Smooth muscle cell (in vitro differentiated cells): Measurements from ENCODE around the gene AFAP1L2. TPM values are rescaled to one million over a fixed set of nuclear protein-coding genes. Genes with fewer than 3 reads are reported as not detected.

Experiments used
- DNase-seq: peaks from one replicate; lab custom pipeline; 2025; ENCODE audit not compliant: unreplicated experiment; lab: John Stamatoyannopoulos, UW
- H2AFZ ChIP-seq: fragments of 200-600 bp; sonication (generic); 2 replicates; pipeline ENCODE4 v1.6.0; 2016; ENCODE audit warnings: antibody characterized with exemption, low read depth, mild to moderate bottlenecking
- H3F3A ChIP-seq: fragments of 200-600 bp; sonication (generic); 2 replicates; pipeline ENCODE4 v1.6.0; 2017; ENCODE audit warnings: antibody characterized with exemption, low read depth
- H3K27ac ChIP-seq: fragments of 200-600 bp; sonication (generic); 2 replicates; pipeline ENCODE4 v1.5.1; 2016; ENCODE audit warnings: low read depth, mild to moderate bottlenecking
- H3K27me3 ChIP-seq: fragments of 200-600 bp; sonication (generic); 2 replicates; pipeline ENCODE4 v1.6.1; 2016; ENCODE audit warnings: low read depth, mild to moderate bottlenecking
- H3K36me3 ChIP-seq: fragments of 200-600 bp; sonication (generic); 2 replicates; pipeline ENCODE4 v1.5.1; 2016; ENCODE audit warnings: low read depth
- H3K4me1 ChIP-seq: fragments of 200-600 bp; sonication (generic); 2 replicates; pipeline ENCODE4 v1.5.1; 2016; ENCODE audit warnings: low read depth
- H3K4me2 ChIP-seq: fragments of 200-600 bp; sonication (generic); 2 replicates; pipeline ENCODE4 v1.6.0; 2016; ENCODE audit warnings: mild to moderate bottlenecking
- H3K4me3 ChIP-seq: fragments of 200-600 bp; sonication (generic); 2 replicates; pipeline ENCODE4 v1.5.1; 2016; ENCODE audit warnings: mild to moderate bottlenecking
- H3K79me2 ChIP-seq: fragments of 200-600 bp; sonication (generic); 2 replicates; pipeline ENCODE4 v1.6.0; 2016; ENCODE audit warnings: low read depth, mild to moderate bottlenecking
- H3K9ac ChIP-seq: fragments of 200-600 bp; sonication (generic); 2 replicates; pipeline ENCODE4 v1.6.0; 2016; ENCODE audit warnings: low read depth
- H3K9me3 ChIP-seq: fragments of 200-600 bp; sonication (generic); replicated peaks from 2 replicates; pipeline ENCODE4 v1.5.1; 2016; ENCODE audit warnings: low read depth
- H4K20me1 ChIP-seq: fragments of 200-600 bp; sonication (generic); 2 replicates; pipeline ENCODE4 v1.6.0; 2016; ENCODE audit warnings: low read depth
- CTCF ChIP-seq: fragments of 200-600 bp; sonication (generic); IDR thresholded peaks from 2 replicates; pipeline ENCODE4 v1.5.1; 2017; ENCODE audit warnings: borderline replicate concordance, mild to moderate bottlenecking, antibody characterized with exemption; ENCODE audit not compliant: insufficient read depth, poor library complexity, severe bottlenecking
- WGBS: methylation state at CpG from one replicate; pipeline ENCODE4 v1.1.7; 2016; ENCODE audit warnings: low lambda C conversion rate; 5-methylcytosine and 5-hydroxymethylcytosine counted together
- polyA plus RNA-seq: library from polyadenylated mRNA; unstranded; fragments of >200 nt; fragmentation: Nextera tagmentation; extraction: Ambion mirVana; gene quantifications from 2 replicates; pipeline ENCODE4 v1.2.1, GENCODE V29; 2016
- total RNA-seq: library from RNA; depleted of rRNA; stranded (reverse); fragments of >200 nt; gene quantifications from 2 replicates; pipeline ENCODE4 v1.2.3, GENCODE V29; 2014

Gene AFAP1L2
- total and polyA plus RNA-seq, 2 experiments from 2014 or later: 43.3 to 47.2 TPM

- Histone ChIP-seq H3K4me3 (peak overlapping the region; percentile 62), H3K36me3 (no peaks in the 10 kb centered on the region), H3K27me3 (no peaks in the 10 kb centered on the region), H3K4me2 (peak overlapping the region; percentile 93), H3K27ac (peak overlapping the region; percentile 83), H2AFZ (peak overlapping the region; percentile 87), H4K20me1 (peaks cover 10% of the 10 kb centered on the region), H3K4me1 (peaks cover 28% of the 10 kb centered on the region), H3K79me2 (peaks cover 21% of the 10 kb centered on the region), H3K9ac (peak overlapping the region; percentile 86), H3K9me3 (no peaks in the 10 kb centered on the region), H3F3A (peaks cover 30% of the 10 kb centered on the region)
- no peak for TF ChIP-seq CTCF
- no peak for DNase-seq
- WGBS: under 1% methylated on average over 17 of the region's 17 CpGs
These were observed 1.3 kb downstream of the AFAP1L2 start for GRCh38 chr10:114402871-114403540.

GRCh38 chr10:114402233-114402632 is 2.1 kb downstream of the AFAP1L2 start:
- Histone ChIP-seq H3K9ac (peak overlapping the region; percentile 86), H4K20me1 (peaks cover 18% of the 10 kb centered on the region), H3K27me3 (no peaks in the 10 kb centered on the region), H3K79me2 (peaks cover 21% of the 10 kb centered on the region), H3F3A (peaks cover 30% of the 10 kb centered on the region), H2AFZ (no peak overlapping the region), H3K4me2 (peak overlapping the region; percentile 93), H3K4me3 (peak overlapping the region; percentile 62), H3K4me1 (peaks cover 31% of the 10 kb centered on the region), H3K9me3 (no peaks in the 10 kb centered on the region), H3K36me3 (no peaks in the 10 kb centered on the region), H3K27ac (peak overlapping the region; percentile 83)
- DNase-seq: no peak
- TF ChIP-seq CTCF: no peak
- WGBS: 2% methylated on average over 2 of the region's 2 CpGs

GRCh38 chr10:114401195-114401791 is 3.0 kb downstream of the AFAP1L2 start:
- H3K79me2 ChIP-seq: peaks cover 26% of the 10 kb centered on the region
- H3K27ac ChIP-seq: peak overlapping the region; percentile 83
- peaks cover 30% of the 10 kb centered on the region for H3F3A ChIP-seq
- TF ChIP-seq CTCF: no peak
- peak overlapping the region; percentile 62 for H3K4me3 ChIP-seq
- H3K9ac ChIP-seq: peak overlapping the region; percentile 86
- DNase-seq: no peak
- WGBS: 27% methylated on average over 7 of the region's 7 CpGs
- H3K36me3 ChIP-seq: no peaks in the 10 kb centered on the region
- H2AFZ ChIP-seq: no peak overlapping the region
- no peaks in the 10 kb centered on the region for H3K9me3 ChIP-seq
- no peaks in the 10 kb centered on the region for H3K27me3 ChIP-seq
- H3K4me2 ChIP-seq: peak overlapping the region; percentile 93
- peaks cover 31% of the 10 kb centered on the region for H3K4me1 ChIP-seq
- H4K20me1 ChIP-seq: peaks cover 26% of the 10 kb centered on the region
